Trophoblast cell (in vitro differentiated cells and primary cell): ENCODE data around the gene FAM3D.
A peak's percentile ranks its signal among the peaks of the same experiment; 100 is the strongest.

Experiments
- DNase-seq, 2 donors: peaks; one replicate each; pipeline ENCODE4 v3.0.0-alpha.2; 2016
- H2AFZ ChIP-seq: 2 replicates; pipeline ENCODE4 v1.6.1; 2013; ENCODE audit warnings: low read length, moderate library complexity, mild to moderate bottlenecking; ENCODE audit not compliant: insufficient read depth, poor library complexity
- H2AK5ac ChIP-seq: 2 replicates; pipeline ENCODE4 v1.6.1; 2013; ENCODE audit warnings: mild to moderate bottlenecking, low read length
- H2BK120ac ChIP-seq: 2 replicates; pipeline ENCODE4 v1.6.1; 2013; ENCODE audit warnings: low read length, mild to moderate bottlenecking, moderate library complexity; ENCODE audit not compliant: insufficient read depth, poor library complexity
- H2BK12ac ChIP-seq: 2 replicates; pipeline ENCODE4 v1.6.1; 2013; ENCODE audit warnings: mild to moderate bottlenecking, low read length, moderate library complexity
- H2BK5ac ChIP-seq: 2 replicates; pipeline ENCODE4 v1.6.1; 2013; ENCODE audit warnings: low read length, low read depth, moderate library complexity, mild to moderate bottlenecking; ENCODE audit not compliant: poor library complexity
- H3K14ac ChIP-seq: 2 replicates; pipeline ENCODE4 v1.6.1; 2013; ENCODE audit warnings: mild to moderate bottlenecking, low read length
- H3K18ac ChIP-seq: 2 replicates; pipeline ENCODE4 v1.6.1; 2013; ENCODE audit warnings: mild to moderate bottlenecking, low read length
- H3K23ac ChIP-seq: 2 replicates; pipeline ENCODE4 v1.6.1; 2013; ENCODE audit warnings: low read length
- H3K27ac ChIP-seq: 2 replicates; pipeline ENCODE4 v1.5.1; 2013; ENCODE audit warnings: low read depth, mild to moderate bottlenecking, inconsistent platforms, low read length, moderate library complexity
- H3K27me3 ChIP-seq: 2 replicates; pipeline ENCODE4 v1.6.1; 2013; ENCODE audit warnings: inconsistent platforms, mild to moderate bottlenecking, low read length, moderate library complexity; ENCODE audit not compliant: insufficient read depth
- H3K36me3 ChIP-seq, 2 experiments: 1 replicate in 1 of 2; 2 replicates in 1 of 2; pipeline ENCODE4 v1.6.1; 2013; ENCODE audit warnings: low read length in 2 of 2, mild to moderate bottlenecking in 2 of 2, moderate library complexity in 1 of 2; ENCODE audit not compliant: insufficient read depth in 2 of 2, control insufficient read depth in 1 of 2
- H3K4ac ChIP-seq: 2 replicates; pipeline ENCODE4 v1.6.1; 2013; ENCODE audit warnings: low read depth, mild to moderate bottlenecking, low read length, moderate library complexity
- H3K4me1 ChIP-seq, 2 experiments: 1 replicate in 1 of 2; 2 replicates in 1 of 2; pipeline ENCODE4 v1.6.1; 2013; ENCODE audit warnings: low read length in 2 of 2, mild to moderate bottlenecking in 2 of 2, moderate library complexity in 1 of 2; ENCODE audit not compliant: insufficient read depth in 2 of 2, control insufficient read depth in 1 of 2
- H3K4me2 ChIP-seq: 2 replicates; pipeline ENCODE4 v1.6.1; 2013; ENCODE audit warnings: inconsistent platforms, mild to moderate bottlenecking, low read length, moderate library complexity
- H3K4me3 ChIP-seq: 2 replicates; pipeline ENCODE4 v1.5.1; 2013; ENCODE audit warnings: mild to moderate bottlenecking, low read depth, low read length, inconsistent platforms
- H3K79me1 ChIP-seq: one replicate; pipeline ENCODE4 v1.6.1; 2013; ENCODE audit warnings: low read length
- H3K79me2 ChIP-seq: 2 replicates; pipeline ENCODE4 v1.6.1; 2013; ENCODE audit warnings: low read length, mild to moderate bottlenecking; ENCODE audit not compliant: control insufficient read depth, insufficient read depth, poor library complexity
- H3K9ac ChIP-seq: 2 replicates; pipeline ENCODE4 v1.6.1; 2013; ENCODE audit warnings: mild to moderate bottlenecking, low read length
- H3K9me3 ChIP-seq: 2 replicates; pipeline ENCODE4 v1.6.1; 2013; ENCODE audit warnings: low read depth, mild to moderate bottlenecking, control low read depth, inconsistent platforms, low read length; ENCODE audit not compliant: insufficient read depth
- H4K12ac ChIP-seq: 2 replicates; pipeline ENCODE4 v1.6.1; 2013; ENCODE audit warnings: low read depth, mild to moderate bottlenecking, low read length, moderate library complexity
- H4K8ac ChIP-seq: 2 replicates; pipeline ENCODE4 v1.6.1; 2013; ENCODE audit warnings: low read depth, mild to moderate bottlenecking, low read length, moderate library complexity
- H4K91ac ChIP-seq: one replicate; pipeline ENCODE4 v1.6.1; 2013; ENCODE audit warnings: low read depth, mild to moderate bottlenecking, low read length, moderate library complexity
- WGBS: extraction: QIAGEN DNeasy Blood & Tissue Kit; methylation state at CpG from one replicate; pipeline ENCODE4 v1.1.7; 2013; ENCODE audit warnings: missing lambda C conversion rate; ENCODE audit not compliant: insufficient read length, insufficient coverage; ENCODE audit errors: extremely low coverage; 5-methylcytosine and 5-hydroxymethylcytosine counted together

FAM3D gene

GRCh38 chr3:58690490-58690889, 23.9 kb upstream of the FAM3D start:
- no peak for DNase-seq
- H4K91ac ChIP-seq: no peak overlapping the region
- H3K79me1 ChIP-seq: no peaks in the 10 kb centered on the region
- H2AFZ ChIP-seq: no peak overlapping the region
- no peak overlapping the region for H3K23ac ChIP-seq
- H3K27ac ChIP-seq: no peak overlapping the region
- no CpG with 5 or more reads among the region's 2 CpGs for WGBS
- H2BK5ac ChIP-seq: no peak overlapping the region
- H3K4me2 ChIP-seq: no peak overlapping the region
- H3K9me3 ChIP-seq: peaks cover 15% of the 10 kb centered on the region
- H3K4ac ChIP-seq: no peak overlapping the region
- H2BK12ac ChIP-seq: no peak overlapping the region
- no peaks in the 10 kb centered on the region for H3K4me1 ChIP-seq
- no peak overlapping the region for H2AK5ac ChIP-seq
- no peak overlapping the region for H4K8ac ChIP-seq
- no peak overlapping the region for H4K12ac ChIP-seq
- no peaks in the 10 kb centered on the region for H3K27me3 ChIP-seq
- no peak overlapping the region for H3K14ac ChIP-seq
- no peak overlapping the region for H2BK120ac ChIP-seq
- no peak overlapping the region for H3K18ac ChIP-seq
- no peak overlapping the region for H3K4me3 ChIP-seq
- no peaks in the 10 kb centered on the region for H3K79me2 ChIP-seq
- no peaks in the 10 kb centered on the region for H3K36me3 ChIP-seq
- no peak overlapping the region for H3K9ac ChIP-seq

GRCh38 chr3:58688574-58688973, 22.0 kb upstream of the FAM3D start:
- no peaks in the 10 kb centered on the region for H3K36me3 ChIP-seq
- H2BK120ac ChIP-seq: no peak overlapping the region
- no peak overlapping the region for H2BK5ac ChIP-seq
- H3K18ac ChIP-seq: no peak overlapping the region
- no peaks in the 10 kb centered on the region for H3K79me1 ChIP-seq
- H2BK12ac ChIP-seq: no peak overlapping the region
- DNase-seq: no peak
- H3K79me2 ChIP-seq: no peaks in the 10 kb centered on the region
- H2AK5ac ChIP-seq: no peak overlapping the region
- H3K9me3 ChIP-seq: peaks cover 14% of the 10 kb centered on the region
- H3K4me3 ChIP-seq: no peak overlapping the region
- no peak overlapping the region for H4K12ac ChIP-seq
- H3K27ac ChIP-seq: no peak overlapping the region
- H3K4me1 ChIP-seq: no peaks in the 10 kb centered on the region
- no peak overlapping the region for H4K91ac ChIP-seq
- H3K23ac ChIP-seq: no peak overlapping the region
- no CpG with 5 or more reads among the region's 4 CpGs for WGBS
- H3K4me2 ChIP-seq: no peak overlapping the region
- no peak overlapping the region for H3K9ac ChIP-seq
- no peak overlapping the region for H4K8ac ChIP-seq
- no peak overlapping the region for H3K14ac ChIP-seq
- H2AFZ ChIP-seq: no peak overlapping the region
- H3K27me3 ChIP-seq: no peaks in the 10 kb centered on the region
- no peak overlapping the region for H3K4ac ChIP-seq

GRCh38 chr3:58686847-58687246, 20.3 kb upstream of the FAM3D start:
- Histone ChIP-seq H4K8ac (no peak overlapping the region), H3K23ac (no peak overlapping the region), H2BK5ac (no peak overlapping the region), H3K36me3 (no peaks in the 10 kb centered on the region), H3K4ac (no peak overlapping the region), H3K79me1 (no peaks in the 10 kb centered on the region), H3K4me2 (no peak overlapping the region), H2AFZ (no peak overlapping the region), H3K9ac (no peak overlapping the region), H3K79me2 (no peaks in the 10 kb centered on the region), H2AK5ac (no peak overlapping the region), H2BK12ac (no peak overlapping the region), H3K14ac (no peak overlapping the region), H2BK120ac (no peak overlapping the region), H3K27ac (no peak overlapping the region), H3K9me3 (peaks cover 14% of the 10 kb centered on the region), H3K4me3 (peak overlapping the region; percentile 39), H3K27me3 (no peaks in the 10 kb centered on the region), H3K4me1 (no peaks in the 10 kb centered on the region), H4K12ac (no peak overlapping the region), H4K91ac (no peak overlapping the region), H3K18ac (no peak overlapping the region)
- DNase-seq: no peak
- no CpG with 5 or more reads among the region's 4 CpGs for WGBS

- H4K91ac ChIP-seq: no peak overlapping the region
- WGBS: no CpG with 5 or more reads among the region's 10 CpGs
- H3K4me1 ChIP-seq: no peaks in the 10 kb centered on the region
- H3K79me2 ChIP-seq: no peaks in the 10 kb centered on the region
- no peak overlapping the region for H4K12ac ChIP-seq
- H3K23ac ChIP-seq: no peak overlapping the region
- no peaks in the 10 kb centered on the region for H3K27me3 ChIP-seq
- H3K79me1 ChIP-seq: no peaks in the 10 kb centered on the region
- H3K4ac ChIP-seq: no peak overlapping the region
- H3K27ac ChIP-seq: no peak overlapping the region
- H2BK12ac ChIP-seq: no peak overlapping the region
- no peak overlapping the region for H2BK5ac ChIP-seq
- no peak overlapping the region for H3K4me3 ChIP-seq
- H4K8ac ChIP-seq: no peak overlapping the region
- no peak overlapping the region for H3K14ac ChIP-seq
- H3K18ac ChIP-seq: no peak overlapping the region
- no peak overlapping the region for H2AK5ac ChIP-seq
- H3K9me3 ChIP-seq: peaks cover 14% of the 10 kb centered on the region
- H2AFZ ChIP-seq: no peak overlapping the region
- no peaks in the 10 kb centered on the region for H3K36me3 ChIP-seq
- DNase-seq: no peak
- H3K4me2 ChIP-seq: no peak overlapping the region
- no peak overlapping the region for H2BK120ac ChIP-seq
- H3K9ac ChIP-seq: no peak overlapping the region
These were observed 19.1 kb upstream of the FAM3D start for GRCh38 chr3:58685641-58686040.
